Bronchial epithelial cell (primary cell): Measurements from ENCODE around the gene MYBPHL. TPM values are rescaled to one million over a fixed set of nuclear protein-coding genes. Genes with fewer than 3 reads are reported as not detected.
"Not testable (repeated sequence)": the region's sequence is repeated elsewhere in the genome, so short reads cannot be mapped to it uniquely, and the experiment has no call there.

Source experiments
- DNase-seq: peaks from one replicate; pipeline ENCODE4 v3.0.0-alpha.2; 2010; ENCODE audit warnings: low read depth
- FAIRE-seq: peaks from 2 replicates; lab custom pipeline; 2011; peaks lifted over from hg19 to GRCh38; lab: Jason Lieb, UNC
- H3K27me3 ChIP-seq: 2 replicates; pipeline ENCODE4 v1.5.1; 2011; ENCODE audit warnings: low read length; ENCODE audit not compliant: control insufficient read depth, insufficient read depth
- H3K36me3 ChIP-seq: 2 replicates; pipeline ENCODE4 v1.5.1; 2011; ENCODE audit warnings: low read length; ENCODE audit not compliant: control insufficient read depth, insufficient read depth
- H3K4me3 ChIP-seq: 2 replicates; pipeline ENCODE4 v1.5.1; 2011; ENCODE audit warnings: mild to moderate bottlenecking, low read depth, low read length, control low read depth
- CTCF ChIP-seq: IDR thresholded peaks from 2 replicates; pipeline ENCODE4 v1.5.1; 2011; ENCODE audit warnings: mild to moderate bottlenecking, moderate library complexity, low read length, control low read depth, inconsistent platforms; ENCODE audit not compliant: insufficient read depth, severe bottlenecking
- total RNA-seq: library from RNA; depleted of rRNA; stranded (reverse); fragments of >200 nt; gene quantifications from 2 replicates; pipeline ENCODE4 v1.2.1, GENCODE V29; 2014

The MYBPHL gene
- total RNA-seq, 1 donor from 2014 or later = 0.26 TPM

- FAIRE-seq (no peak), DNase-seq (no peak)
Observed at GRCh38 chr1:109307274-109308021, 637 bp upstream of the MYBPHL start.

GRCh38 chr1:109305991-109306390 is 820 bp downstream of the MYBPHL start:
- H3K4me3 ChIP-seq, DNase-seq, H3K27me3 ChIP-seq, H3K36me3 ChIP-seq, FAIRE-seq: not testable (repeated sequence)

More at GRCh38 chr1:109307274-109308021, 637 bp upstream of the MYBPHL start:
- H3K4me3 ChIP-seq = no peak overlapping the region
- no peak for TF ChIP-seq CTCF
- no peaks in the 10 kb centered on the region for H3K36me3 ChIP-seq
- H3K27me3 ChIP-seq = no peaks in the 10 kb centered on the region

- no peaks in the 10 kb centered on the region for H3K27me3 ChIP-seq
- H3K4me3 ChIP-seq = no peak overlapping the region
- H3K36me3 ChIP-seq = no peaks in the 10 kb centered on the region
- no peak for TF ChIP-seq CTCF
- FAIRE-seq (no peak), DNase-seq (no peak)
Observed at GRCh38 chr1:109304226-109304920, 2.4 kb downstream of the MYBPHL start.

- Histone ChIP-seq H3K27me3 (no peaks in the 10 kb centered on the region), H3K4me3 (no peak overlapping the region), H3K36me3 (no peaks in the 10 kb centered on the region)
- no peak for FAIRE-seq
- TF ChIP-seq CTCF = no peak
- no peak for DNase-seq
Observed at GRCh38 chr1:109301874-109302273, 4.9 kb downstream of the MYBPHL start.

GRCh38 chr1:109300650-109301151 is 6.1 kb downstream of the MYBPHL start:
- DNase-seq (no peak), FAIRE-seq (no peak)
- no peak for TF ChIP-seq CTCF
- Histone ChIP-seq H3K4me3 (no peak overlapping the region), H3K27me3 (no peaks in the 10 kb centered on the region), H3K36me3 (no peaks in the 10 kb centered on the region)

- no peak for TF ChIP-seq CTCF
- FAIRE-seq (no peak), DNase-seq (no peak)
- Histone ChIP-seq H3K36me3 (no peaks in the 10 kb centered on the region), H3K27me3 (no peaks in the 10 kb centered on the region), H3K4me3 (no peak overlapping the region)
Observed at GRCh38 chr1:109299558-109300343, 7.1 kb downstream of the MYBPHL start.
